Peyer's patch (tissue), 4 donors: ENCODE results near the gene PLA2G2F.

Experiments used
- CTCF ChIP-seq, 6 experiments: fragments of 450-650 bp in 4 of 6; fragments of 200-600 bp in 2 of 6; sonication (generic) in 1 of 6; IDR thresholded peaks; one replicate each; pipeline ENCODE4 v1.5.1; 2017 to 2019; ENCODE audit warnings: antibody characterized with exemption in 6 of 6, mild to moderate bottlenecking in 3 of 6, moderate library complexity in 1 of 6
- POLR2A ChIP-seq, 2 donors: fragments of 450-650 bp; IDR thresholded peaks; one replicate each; pipeline ENCODE4 v1.5.1; 2017; ENCODE audit warnings: antibody characterized with exemption in 2 of 2, mild to moderate bottlenecking in 2 of 2, moderate library complexity in 2 of 2

GRCh38 chr1:20190256-20191160, 51.4 kb downstream of the PLA2G2F start:
- TF ChIP-seq CTCF (IDR thresholded peaks at IDR 0.05) (no peak), POLR2A (IDR thresholded peaks at IDR 0.05) (no peak)
